NOMO-1 treated with dmso at 0.1 percent for 144 hours (cell line): ENCODE measurements around the gene OSGEPL1.
A peak's percentile ranks its signal among the peaks of the same experiment; 100 is the strongest.
"Not testable (repeated sequence)": the region's sequence is repeated elsewhere in the genome, so short reads cannot be mapped to it uniquely, and the experiment has no call there.

Experiments
- DNase-seq: peaks from one replicate; lab custom pipeline; 2025; ENCODE audit not compliant: unreplicated experiment; lab: John Stamatoyannopoulos, UW

Gene OSGEPL1, protein sequence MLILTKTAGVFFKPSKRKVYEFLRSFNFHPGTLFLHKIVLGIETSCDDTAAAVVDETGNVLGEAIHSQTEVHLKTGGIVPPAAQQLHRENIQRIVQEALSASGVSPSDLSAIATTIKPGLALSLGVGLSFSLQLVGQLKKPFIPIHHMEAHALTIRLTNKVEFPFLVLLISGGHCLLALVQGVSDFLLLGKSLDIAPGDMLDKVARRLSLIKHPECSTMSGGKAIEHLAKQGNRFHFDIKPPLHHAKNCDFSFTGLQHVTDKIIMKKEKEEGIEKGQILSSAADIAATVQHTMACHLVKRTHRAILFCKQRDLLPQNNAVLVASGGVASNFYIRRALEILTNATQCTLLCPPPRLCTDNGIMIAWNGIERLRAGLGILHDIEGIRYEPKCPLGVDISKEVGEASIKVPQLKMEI

DNA sequence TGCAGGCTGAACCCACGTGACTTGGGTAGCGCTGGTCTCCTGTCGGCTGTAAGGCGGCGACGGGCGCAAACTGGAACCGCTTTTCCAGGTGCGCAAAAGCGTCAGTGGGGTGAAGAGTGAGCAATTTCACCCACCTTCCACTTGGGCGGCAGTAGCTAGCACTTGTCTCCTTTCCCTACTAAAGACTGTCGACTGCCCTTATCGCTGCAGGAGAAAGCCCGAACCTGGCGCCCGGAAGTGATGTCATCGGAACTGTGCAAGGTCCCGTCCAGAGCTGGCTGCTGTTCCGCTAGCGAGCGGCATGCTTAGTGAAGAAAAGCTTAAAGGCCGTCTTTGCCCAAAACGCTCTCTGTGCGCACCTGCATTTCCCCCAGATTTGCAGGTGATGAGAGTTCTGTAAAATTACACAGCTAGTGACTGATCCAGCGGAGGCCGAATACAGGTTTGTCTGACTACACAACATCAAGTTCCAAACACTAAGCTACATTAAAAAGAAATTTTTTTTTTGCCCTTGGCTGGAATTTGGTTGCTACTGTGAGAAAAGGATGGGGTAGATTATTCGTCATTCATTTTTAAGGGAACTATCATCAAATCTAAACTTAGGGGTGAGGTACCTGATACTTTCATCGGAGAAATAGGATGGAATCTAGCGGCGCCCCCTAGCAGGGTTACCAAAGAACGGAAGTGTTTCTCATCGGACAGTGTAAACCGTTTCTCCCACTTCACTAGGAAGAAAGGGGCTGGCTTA is at the start of gene OSGEPL1:
TSS of gene OSGEPL1 (minus strand) at position 242 of the 748 bp plus-strand sequence. CDS start 1,152 bp downstream, outside the sequence.
- peak; percentile 94 for DNase-seq

DNA sequence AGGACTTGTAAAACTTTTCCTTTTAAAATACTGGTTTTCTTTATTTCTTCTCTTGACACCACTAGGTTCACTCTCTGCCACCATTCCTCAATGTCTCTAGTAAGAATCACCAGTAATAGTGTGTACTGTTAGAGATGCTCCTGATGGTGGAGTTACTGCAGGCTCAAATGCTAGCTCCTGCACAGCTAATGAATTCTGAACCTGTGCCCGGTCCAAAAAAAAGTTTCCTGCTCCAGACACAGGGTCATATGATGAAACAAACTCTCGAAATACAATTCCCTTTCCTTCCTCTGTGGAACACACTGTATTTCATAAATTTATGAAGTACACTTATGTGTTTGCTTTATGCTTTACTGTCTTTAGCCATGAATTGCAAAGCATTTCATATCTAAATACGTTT is 40.8 kb upstream of the OSGEPL1 start:
- no peak for DNase-seq

DNA sequence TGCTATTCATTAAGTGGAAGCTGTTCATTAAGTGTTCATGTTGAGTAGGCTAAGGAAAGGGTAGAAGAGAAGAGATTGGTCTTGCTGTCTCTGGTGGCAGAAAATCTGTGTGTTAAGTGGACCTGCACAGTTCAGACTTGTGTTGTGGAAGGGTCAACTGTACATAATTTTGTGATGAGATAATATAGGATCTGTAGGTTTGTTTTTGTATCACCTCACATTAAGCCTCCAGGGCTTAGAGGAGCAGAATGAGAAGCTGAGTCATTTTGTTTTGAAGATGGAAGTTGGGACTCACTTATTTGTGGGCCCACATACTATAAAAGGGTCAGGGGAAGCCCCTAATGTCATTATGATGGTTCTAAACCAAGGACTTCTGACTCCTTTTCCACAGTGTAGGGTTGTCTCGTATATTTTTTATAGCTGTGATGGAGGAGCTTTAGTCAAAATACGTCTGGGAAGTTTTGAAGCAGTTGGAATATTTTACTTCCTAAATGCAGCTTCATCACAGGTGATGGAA is 39.9 kb upstream of the OSGEPL1 start:
- no peak for DNase-seq

DNA sequence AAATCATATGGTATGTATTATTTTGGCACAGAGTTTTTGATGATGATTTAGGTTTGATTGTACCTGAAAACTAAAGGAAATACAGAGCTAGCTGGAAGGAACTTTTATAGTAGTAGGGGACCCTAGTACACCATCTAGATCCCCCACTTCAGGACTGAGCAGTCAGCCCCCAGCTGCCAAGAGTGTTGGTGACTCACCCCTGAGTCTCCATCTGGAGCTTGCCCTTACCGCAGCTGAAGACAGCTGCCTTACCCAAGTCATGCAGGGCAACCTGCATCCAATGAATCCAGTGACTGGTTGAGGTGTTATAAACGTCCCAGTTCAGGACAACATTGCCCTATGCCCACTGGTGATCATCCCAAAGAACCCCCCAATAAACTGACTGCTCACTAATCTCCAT is 36.9 kb upstream of the OSGEPL1 start:
- no peak for DNase-seq

DNA sequence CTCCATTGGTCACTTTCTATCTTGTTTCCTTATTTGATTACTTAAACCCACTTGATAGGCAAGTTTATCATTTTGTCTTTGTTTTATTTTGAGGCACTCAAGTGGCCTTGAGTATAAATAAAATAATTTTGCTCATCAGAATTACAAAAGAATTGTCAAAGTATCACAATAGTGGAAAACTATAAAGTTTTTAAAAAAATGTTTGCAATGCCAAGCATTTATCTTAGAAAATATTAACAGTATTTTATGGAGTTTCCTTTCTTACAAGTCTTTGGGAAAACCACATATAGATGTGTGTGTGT is 36.4 kb upstream of the OSGEPL1 start:
- DNase-seq = no peak

DNA sequence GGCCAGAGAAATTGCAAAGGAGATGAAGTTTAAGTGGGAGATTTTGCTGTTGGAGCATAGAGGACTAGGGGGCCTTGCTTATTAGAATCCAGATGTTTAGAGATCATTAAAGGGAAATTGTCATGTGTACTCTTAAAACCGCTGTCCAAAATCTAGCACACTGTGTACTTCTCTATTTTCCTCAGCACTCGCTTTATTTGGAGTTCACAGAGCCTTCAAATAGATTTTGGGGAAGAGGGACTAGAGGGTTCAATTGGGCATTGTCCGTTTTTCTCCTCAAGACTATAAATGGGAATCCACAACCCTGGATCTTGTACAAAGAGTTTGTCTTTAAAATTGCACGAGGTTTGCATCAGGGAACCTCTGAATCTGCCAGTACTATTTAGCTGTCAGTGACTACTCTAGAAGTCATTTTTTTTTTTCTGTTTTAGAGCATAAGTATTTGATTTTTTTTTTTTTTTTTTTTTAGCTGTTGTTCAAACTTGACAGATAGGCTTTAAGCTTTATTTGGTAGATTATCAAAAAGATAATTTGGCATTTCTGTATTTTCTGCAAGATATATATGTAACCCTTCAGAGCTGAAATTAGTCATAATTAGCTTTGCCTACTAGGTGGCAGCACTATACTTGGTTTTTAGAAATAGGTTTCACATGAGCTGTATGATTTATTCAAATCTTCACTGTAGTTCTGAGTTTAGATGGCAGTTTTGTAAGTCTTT is 35.9 kb upstream of the OSGEPL1 start:
- no peak for DNase-seq

DNA sequence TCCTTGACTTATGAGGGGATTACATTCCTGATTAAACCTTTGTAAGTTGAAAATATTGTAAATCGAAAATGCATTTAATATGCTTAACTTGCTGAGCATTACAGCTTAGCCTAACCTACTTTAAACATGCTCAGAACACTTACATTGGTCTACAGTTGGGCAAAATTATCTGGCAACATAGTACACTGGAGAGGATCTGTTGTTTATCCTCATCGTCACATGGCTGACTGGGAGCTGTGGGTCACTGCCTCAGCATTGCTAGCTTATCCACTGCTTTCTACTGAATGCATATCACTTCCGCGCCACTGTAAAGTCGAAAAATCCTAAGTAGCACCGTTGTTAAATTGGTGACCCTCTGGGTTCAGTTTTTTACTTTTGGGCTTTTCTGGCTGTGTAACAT is 35.3 kb upstream of the OSGEPL1 start:
- no peak for DNase-seq

DNA sequence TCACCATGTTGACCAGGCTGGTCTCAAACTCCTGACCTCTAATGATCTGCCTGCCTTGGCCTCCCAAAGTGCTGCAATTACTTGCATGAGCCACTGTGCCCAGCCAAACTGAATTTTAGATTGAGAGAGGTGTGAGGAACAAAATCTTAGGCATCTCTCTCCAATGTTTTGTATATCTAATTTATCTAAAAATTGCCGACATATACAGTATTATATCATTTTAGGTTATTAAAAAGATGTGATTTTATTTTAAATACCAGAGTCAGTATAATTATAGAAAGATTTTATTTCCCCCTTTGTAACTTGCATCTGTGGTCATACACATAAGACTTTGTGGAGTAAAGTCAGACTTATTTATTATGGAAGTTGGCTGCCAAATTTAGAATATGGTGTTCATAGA is 31.7 kb upstream of the OSGEPL1 start:
- no peak for DNase-seq

DNA sequence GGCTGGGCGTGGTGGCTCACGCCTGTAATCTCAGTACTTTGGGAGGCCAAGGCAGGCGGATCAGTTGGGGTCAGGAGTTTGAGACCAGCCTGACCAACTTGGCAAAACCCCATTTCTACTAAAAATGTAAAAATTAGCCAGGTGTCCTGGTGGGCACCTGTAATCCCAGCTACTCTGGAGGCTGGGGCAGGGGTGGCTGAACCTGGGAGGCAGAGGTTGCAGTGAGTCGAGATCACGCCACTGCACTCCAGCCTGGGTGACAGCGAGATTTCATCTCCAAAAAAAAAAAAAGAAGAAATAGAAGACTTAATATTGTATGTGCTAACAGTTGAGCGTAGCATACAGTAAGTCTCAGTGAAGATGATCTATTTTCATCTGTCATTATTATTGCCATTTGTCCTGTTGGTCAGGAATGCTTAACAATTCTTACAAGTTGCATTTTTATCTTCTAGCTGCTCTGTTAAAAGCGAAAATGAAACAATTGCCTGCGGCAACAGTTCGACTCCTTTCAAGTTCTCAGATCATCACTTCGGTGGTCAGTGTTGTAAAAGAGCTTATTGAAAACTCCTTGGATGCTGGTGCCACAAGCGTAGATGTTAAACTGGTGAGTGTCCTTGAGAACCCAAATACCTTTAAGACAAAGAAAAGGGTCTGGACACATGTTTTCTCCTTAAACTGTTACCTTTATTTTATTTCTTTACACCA is 28.9 kb upstream of the OSGEPL1 start:
- no peak for DNase-seq

DNA sequence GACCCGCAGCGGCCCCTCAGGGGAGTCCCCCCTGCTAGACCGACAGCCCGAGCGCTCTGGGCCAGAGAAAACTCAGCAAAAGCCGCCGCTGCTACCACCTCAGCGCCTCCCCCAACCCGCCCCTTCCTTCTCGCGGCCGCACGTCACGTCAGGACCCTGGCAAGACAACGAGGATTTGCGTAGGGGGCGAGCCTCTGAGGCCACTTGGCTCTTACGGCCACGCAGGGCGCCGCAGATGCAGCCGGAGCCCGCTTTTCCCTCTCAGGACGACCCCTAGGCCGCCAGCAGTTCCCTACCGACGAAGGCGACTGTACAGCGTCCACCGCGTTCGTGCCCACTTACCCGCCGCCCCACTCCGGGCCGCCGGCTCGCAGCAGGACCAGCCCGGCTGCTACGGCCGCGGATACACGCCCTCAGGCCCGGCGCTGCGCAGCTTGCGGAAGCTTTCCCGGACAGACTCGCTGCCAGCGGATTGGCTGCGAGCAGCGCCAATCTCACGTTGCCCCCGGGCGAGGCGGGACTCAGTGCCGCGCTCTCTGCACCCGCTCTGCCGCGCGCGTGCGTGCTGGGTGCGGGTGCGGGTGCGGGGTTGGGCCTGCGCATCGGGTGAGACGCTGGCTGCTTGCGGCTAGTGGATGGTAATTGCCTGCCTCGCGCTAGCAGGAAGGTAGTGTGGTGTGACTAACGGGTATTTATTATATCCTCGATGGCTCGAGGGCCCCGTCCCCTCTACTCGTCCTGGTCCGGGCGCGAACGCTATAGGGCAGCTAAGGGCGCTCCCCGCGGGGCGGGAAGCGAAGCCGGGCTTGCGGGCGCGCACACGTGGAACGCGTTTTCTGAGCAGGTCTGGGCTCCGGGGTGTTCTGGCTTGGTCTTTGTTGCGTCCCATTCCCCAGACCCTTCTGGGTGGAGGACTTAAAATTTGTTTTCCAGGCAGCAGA is 21.6 kb upstream of the OSGEPL1 start, which contains the start of the genes ORMDL1 and PMS1:
TSS of gene ORMDL1 (minus strand) at position 413 of the 941 bp plus-strand sequence. CDS start 1,744 bp downstream, outside the sequence.
TSS of gene PMS1 (plus strand) at position 524 of the 941 bp plus-strand sequence. CDS start 7,360 bp downstream, outside the sequence.
- DNase-seq = peak; percentile 88

DNA sequence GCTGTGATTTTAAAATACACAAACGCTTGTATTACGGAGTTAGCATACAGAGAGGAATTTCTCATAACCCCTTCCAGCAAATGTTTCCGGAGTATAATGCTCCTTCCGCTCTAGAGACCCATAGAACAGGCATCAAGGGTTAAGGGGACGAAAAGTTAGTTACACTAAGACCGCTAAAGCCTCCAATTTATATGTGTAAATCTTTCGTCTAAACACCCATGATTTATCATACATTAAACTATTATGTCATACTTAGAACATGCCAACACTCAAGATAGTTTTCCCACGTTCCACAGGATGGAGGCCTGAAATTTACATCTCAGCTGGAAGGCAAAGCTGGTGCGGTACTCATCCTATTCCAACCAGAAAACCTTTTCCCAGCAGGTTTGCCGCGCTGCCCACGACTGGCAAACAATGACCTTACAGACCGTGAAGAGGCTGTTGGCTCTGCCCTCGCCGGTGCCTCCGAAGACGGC is 20.9 kb upstream of the OSGEPL1 start:
- peak; percentile 24 for DNase-seq

DNA sequence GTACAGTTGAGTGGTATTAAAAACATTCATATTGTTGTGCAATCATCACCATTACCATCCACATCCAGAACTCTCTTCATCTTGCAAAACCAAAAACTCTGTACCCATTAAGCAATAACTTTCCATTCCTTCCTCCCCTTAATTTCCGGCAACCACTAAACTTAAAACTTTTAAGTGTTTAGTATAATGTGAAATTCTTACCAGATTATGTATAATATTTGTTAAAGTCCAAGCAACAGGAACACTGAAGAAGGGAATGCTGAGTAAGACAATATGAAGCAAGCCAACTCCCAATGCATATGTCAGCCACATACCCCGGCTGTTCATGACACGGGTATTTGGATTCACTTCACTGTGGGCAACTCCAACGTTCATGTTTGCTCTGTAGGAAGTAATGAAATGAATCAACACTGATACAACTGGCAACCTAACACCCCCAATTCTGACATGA is 19.7 kb upstream of the OSGEPL1 start:
- DNase-seq = peak; percentile 34

DNA sequence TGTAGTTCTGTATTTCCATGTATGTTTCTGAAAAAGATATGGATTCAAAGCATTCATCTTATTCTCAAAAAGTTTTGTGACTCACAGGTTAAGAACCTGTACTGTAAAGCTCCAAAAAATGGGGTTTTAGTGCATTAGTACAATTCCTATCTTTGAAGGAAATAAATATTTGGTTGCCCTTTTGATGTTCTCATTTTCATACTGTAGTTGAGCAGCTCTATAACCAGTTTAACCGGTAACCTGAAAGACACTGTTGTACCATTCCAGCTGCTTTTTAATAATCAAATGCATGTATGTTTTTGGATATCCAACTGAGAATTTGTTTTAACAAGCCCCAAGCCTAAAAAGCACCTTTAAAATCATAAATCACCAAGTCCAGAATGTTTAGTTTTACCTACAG is 9.6 kb upstream of the OSGEPL1 start:
- no peak for DNase-seq

DNA sequence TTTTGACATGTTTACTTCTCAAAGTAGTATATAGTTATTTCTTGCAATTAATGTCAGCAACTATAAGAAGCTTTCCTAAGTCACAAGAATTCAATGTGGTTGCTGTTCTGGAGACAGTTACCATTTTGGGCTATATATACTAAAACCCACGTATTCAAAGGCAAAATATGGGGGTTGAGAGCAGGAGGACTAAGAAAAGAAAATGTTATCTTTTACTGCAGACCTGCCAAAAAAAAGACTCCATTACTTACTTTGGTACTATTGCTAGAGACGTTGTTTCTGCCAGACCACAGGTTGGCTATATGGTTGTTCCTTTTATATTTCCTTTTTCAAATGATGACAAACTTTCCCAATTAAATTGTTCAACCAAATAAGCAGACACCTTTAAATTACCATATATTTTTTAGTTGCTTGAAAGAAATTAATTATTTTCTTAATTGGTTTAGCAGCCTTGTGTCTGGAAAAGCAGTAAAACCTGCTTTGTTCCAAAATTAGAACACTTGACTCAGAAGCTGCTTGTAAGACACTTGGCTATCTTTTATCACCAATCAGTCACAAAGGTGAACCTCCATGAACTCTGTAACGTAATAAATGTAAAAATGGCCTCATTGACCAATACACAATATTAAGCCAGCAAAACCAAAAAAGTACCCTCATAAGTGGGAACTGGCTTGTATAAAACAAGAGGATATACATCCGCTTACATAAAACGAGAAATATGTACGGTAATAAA is 8.2 kb upstream of the OSGEPL1 start:
- no peak for DNase-seq

DNA sequence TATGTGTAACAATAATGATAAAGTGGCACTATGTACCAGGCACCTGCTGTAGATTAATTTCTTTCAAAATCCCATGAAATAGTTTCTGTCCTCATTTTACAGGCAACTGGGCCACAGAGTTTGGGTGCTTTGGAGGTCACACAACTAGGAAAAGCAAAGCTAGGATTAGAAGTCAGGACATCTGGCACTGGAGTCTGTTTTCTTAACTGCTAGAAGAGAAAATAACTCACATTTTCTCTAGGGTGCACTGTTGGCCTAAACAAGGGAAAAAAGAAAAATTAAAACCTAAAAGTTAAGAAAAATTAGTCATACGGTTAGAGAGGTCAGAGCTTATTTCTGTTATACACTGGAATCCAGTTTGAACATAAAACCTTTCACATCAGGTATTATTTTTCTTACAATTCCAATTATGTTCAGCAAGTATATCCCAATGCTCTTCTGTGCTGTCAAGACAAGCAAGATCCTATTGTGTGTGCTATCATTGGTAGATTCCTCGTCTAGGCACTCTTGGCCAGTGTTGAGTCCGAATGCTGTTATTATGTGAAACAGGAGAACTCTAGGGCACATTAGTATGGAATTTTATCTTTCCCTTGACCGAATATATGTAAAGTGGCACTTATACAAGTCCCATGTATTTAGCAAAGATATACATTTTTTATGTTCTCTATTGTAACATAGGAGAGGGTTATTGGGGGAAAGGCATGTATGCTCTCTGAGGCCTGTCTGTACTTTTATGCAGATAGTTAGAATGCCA is 1.5 kb upstream of the OSGEPL1 start:
- no peak for DNase-seq

DNA sequence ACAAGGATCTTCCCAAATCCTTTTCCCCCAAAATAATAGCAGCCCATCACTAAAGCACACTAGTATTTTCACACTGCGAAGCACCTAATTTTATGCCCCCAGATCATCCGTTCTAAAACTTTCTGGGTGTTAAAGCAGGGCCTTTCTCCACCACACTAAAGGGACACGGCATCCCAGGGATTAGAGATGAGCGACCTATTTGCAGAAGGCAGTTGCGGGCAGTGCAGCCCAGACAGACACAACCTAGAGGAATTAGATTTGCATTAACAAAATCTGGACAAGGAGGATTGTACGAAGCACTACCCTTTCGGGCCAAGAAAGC is 402 bp downstream of the OSGEPL1 start:
- DNase-seq = no peak

DNA sequence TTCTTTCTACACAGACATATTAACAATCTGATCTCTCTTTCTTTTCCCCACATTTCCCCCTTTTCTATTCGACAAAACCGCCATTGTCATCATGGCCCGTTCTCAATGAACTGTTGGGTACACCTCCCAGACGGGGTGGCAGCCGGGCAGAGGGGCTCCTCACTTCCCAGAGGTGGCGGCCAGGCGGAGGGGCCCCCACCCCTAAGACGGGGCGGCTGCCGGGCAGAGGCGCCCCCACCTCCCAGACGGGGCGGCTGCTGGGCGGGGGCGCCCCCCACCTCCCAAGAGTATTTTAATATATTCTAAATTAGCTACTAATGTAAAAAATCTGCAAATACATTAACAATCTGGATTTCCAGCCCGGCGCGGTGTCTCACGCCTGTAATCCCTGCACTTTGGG is 2.4 kb downstream of the OSGEPL1 start:
- not testable (repeated sequence) for DNase-seq

DNA sequence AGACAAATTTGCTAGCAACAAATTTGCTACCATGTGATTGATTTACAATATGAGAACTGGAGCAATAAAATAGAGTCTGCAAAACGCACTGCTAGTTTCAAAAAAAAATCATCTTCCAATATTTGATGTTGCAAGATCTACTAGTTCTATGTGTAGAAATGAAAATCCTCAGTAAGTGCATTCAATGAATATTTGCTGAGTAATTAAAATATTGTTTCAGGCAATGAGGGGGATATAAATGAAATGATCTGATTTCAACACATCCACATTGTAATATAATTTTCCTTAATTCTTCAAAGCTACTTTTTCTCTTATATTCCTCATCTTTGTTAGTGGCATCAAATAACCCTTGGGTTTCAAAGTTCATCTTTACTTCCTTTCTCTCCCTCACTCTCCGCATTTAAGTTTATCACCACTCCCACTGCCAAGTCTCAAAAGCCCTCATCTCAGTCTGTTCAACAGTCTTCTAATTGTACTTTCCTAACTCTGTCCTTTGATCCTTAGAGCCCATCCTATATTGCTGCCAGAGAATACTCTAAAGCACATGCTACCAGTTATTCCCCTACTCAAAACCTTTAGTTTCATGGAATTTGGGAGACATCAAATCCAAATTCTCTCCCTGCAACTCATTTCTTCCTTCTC is 6.2 kb downstream of the OSGEPL1 start:
- no peak for DNase-seq
